ENCODE data around the gene IMMP2L.
"Not testable (repeated sequence)": the region's sequence is repeated elsewhere in the genome, so short reads cannot be mapped to it uniquely, and the experiment has no call there.

Gene IMMP2L

GRCh38 chr7:111362506-111363054 lies 199.7 kb downstream of the IMMP2L start:
- FAIRE-seq = no peak

GRCh38 chr7:111358915-111359314 lies 203.4 kb downstream of the IMMP2L start:
- FAIRE-seq = no peak
- DNase-seq (ENCODE audit: insufficient read length, low spot score) = no peak

More at GRCh38 chr7:111362506-111363054, 199.7 kb downstream of the IMMP2L start:
- DNase-seq (ENCODE audit: insufficient read length, low spot score) = no peak

- no peak for FAIRE-seq
Observed at GRCh38 chr7:111357691-111358090, 204.6 kb downstream of the IMMP2L start.

DNA sequence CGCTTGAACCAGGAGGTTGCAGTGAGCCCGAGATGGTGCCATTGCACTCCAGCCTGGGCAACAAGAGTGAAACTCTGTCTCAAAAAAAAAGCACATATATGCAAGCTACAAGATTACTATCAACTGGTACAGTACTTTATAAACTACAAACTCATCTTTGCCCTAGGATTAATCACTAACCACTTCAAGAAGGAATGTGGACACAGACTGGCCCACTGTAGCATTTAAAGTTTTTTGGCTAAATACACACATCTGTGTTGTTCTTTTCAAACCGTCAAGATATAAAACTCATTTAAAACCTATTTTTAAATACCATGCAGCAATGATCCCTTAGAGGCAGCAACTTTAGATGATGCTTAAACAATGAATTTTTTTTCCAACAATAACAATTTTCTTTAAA lies 205.4 kb downstream of the IMMP2L start:
- DNase-seq (ENCODE audit: insufficient read length, low spot score) (no peak), FAIRE-seq (no peak)

More at GRCh38 chr7:111357691-111358090, 204.6 kb downstream of the IMMP2L start:
- DNase-seq (ENCODE audit: insufficient read length, low spot score) = no peak

- no peak for DNase-seq (ENCODE audit: insufficient read length, low spot score)
- FAIRE-seq = no peak
Observed at GRCh38 chr7:111352319-111352718, 210.0 kb downstream of the IMMP2L start.

DNA sequence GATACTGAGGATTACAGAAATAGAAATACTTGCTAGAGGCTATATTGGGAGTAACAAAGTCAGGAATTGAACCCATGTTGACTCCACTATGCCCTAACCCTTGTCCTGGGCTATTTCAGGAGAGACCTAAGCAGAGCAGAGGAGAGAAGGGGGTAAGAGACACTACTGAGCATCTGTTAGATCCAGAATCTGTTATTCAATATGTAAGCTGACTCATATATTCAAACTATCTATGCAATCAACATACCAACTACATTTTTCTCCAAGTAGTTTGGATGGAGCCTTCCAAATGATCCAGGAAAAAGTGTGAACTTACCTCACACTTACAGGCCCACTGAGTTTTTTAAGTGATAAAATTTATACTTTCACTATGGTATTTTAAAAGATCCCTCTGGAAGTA lies 216.1 kb downstream of the IMMP2L start:
- FAIRE-seq (no peak), DNase-seq (ENCODE audit: insufficient read length, low spot score) (no peak)

GRCh38 chr7:111343017-111343416 lies 219.3 kb downstream of the IMMP2L start:
- FAIRE-seq = no peak
- no peak for DNase-seq (ENCODE audit: insufficient read length, low spot score)

GRCh38 chr7:111339006-111339405 lies 223.3 kb downstream of the IMMP2L start:
- FAIRE-seq (no peak), DNase-seq (ENCODE audit: insufficient read length, low spot score) (no peak)

DNA sequence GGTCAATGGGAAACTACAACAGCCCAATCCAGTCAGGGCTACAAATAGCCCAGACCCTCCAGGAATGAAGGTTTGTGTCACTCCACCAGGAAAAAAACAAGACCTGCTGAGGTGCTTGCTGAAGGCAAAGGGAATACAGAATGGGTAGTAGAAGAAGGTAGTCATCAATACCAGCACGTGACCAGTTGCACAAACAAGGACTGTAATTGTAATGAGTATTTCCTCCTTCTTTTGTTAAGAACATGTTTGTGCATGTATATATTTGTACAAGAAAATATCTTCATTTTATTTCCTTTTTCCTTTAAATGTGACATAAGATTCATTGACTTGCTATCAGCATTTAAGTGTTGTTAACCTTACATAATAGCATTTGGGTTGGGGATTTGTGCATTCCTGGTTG lies 229.3 kb downstream of the IMMP2L start:
- FAIRE-seq (no peak), DNase-seq (ENCODE audit: insufficient read length, low spot score) (no peak)

- DNase-seq (ENCODE audit: insufficient read length, low spot score) (no peak), FAIRE-seq (no peak)
Observed at GRCh38 chr7:111330235-111330523, 232.1 kb downstream of the IMMP2L start.

DNA sequence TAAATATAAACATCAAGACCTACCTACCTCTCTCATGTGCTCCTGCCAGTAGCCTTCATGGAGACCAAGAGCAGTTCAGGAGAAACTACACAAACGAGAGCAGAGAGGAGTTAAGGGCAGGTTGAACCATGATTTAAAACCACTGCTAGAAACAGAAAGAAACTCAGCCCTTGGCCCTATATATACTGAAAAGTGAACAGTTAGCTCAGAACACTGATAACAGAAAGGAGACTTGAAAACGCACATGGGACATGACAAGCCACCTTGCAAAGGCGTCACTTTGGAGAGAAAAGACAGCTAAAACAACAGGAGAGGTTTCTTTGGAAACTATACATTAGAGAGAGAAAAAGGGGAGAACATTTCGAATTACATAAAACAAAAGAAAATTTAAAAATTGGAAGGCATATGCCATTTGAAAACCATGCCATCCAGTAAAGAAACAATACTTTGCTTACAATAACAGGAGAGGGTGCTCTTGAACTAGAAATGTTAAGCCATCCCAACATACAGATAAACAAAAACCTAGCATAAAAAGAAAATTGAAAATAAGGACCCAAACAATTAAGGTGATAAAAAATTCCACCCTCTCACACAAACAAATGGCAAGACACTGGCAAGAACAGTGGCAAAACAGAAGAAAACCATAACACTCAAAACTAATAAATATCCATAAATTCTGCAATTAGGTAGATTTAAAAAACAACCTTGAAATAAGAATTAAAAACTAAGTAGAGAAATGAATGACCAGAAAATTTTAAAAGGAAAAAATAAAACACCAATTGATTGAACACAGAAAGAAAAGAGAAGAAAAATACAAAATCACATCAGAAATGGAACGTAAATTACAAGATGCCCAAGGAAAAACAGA lies 232.7 kb downstream of the IMMP2L start:
- FAIRE-seq = peak; percentile 82
- DNase-seq (ENCODE audit: insufficient read length, low spot score) = no peak

DNA sequence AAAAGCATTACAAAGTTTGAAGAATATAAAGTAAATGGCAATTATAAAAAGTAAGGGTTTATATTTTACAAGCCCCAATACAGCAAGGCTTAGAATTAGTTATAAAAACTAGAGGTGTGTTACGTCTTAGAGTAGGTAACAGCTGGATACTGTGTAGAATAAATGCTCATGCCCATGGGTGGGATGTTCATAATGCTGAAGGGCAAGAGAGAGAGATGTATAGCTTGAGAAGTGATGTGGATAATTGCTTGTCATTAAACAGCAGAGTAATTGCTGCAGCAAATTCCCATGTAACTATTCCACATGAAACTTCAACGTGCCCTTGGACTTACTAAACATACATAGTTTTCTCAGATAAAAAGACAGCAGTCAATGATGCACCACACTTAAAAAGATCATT lies 233.8 kb downstream of the IMMP2L start:
- FAIRE-seq = no peak
- DNase-seq (ENCODE audit: insufficient read length, low spot score) = no peak

GRCh38 chr7:111324776-111325175 lies 237.5 kb downstream of the IMMP2L start:
- DNase-seq (ENCODE audit: insufficient read length, low spot score) (no peak), FAIRE-seq (no peak)

- peak; percentile 51 for FAIRE-seq
- DNase-seq (ENCODE audit: insufficient read length, low spot score) = no peak
Observed at GRCh38 chr7:111324228-111324627, 238.1 kb downstream of the IMMP2L start.

DNA sequence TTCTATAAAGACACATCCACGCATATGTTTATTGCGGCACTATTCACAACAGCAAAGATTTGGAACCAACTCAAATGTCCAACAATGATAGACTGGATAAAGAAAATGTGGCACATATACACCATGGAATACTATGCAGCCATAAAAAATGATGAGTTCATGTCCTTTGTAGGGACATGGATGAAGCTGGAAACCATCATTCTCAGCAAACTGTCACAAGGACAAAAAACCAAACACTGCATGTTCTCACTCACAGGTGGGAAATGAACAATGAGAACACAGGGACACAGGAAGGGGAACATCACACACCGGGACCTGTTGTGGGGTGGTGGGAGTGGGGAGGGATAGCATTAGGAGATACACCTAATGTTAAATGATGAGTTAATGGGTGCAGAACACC lies 238.6 kb downstream of the IMMP2L start:
- DNase-seq (ENCODE audit: insufficient read length, low spot score); FAIRE-seq: not testable (repeated sequence)

DNA sequence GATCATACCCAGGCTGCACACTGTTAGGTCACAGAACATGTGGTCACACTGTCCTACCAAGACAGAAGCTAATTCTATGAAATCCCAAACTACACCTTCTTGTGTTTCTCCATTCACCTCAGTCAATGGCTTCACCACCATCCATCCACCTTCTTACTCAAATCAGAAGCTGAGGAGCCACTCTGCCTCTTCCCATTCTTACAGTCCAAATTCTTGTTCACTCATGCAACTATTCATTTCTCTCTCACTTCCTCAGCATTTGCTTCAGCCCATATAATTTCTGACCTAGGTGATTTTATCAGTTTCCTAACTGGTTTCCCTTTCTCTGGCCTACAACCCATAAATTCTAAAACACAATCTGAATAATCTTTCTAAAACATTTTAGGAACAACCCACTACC lies 242.2 kb downstream of the IMMP2L start:
- FAIRE-seq (no peak), DNase-seq (ENCODE audit: insufficient read length, low spot score) (no peak)

- FAIRE-seq (no peak), DNase-seq (ENCODE audit: insufficient read length, low spot score) (no peak)
Observed at GRCh38 chr7:111312966-111313365, 249.3 kb downstream of the IMMP2L start.

DNA sequence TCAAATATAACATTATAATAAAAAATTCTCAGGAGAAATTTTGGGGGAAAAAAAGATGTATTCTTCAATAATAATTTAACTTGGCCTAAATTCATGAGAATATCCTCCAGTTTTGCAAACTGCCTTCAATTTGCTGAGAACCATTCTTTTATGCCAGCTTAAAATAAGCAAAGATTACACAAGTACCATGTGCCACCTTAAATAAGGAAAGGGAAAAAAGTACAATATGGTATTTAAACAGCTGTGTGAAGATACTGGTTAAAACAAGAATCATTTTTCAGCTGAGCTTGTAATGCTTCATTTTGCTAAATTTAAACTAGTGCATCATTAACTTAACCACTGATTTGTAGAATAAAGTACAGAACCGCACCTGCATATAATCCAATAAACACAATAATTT lies 253.6 kb downstream of the IMMP2L start:
- no peak for DNase-seq (ENCODE audit: insufficient read length, low spot score)
- no peak for FAIRE-seq

DNA sequence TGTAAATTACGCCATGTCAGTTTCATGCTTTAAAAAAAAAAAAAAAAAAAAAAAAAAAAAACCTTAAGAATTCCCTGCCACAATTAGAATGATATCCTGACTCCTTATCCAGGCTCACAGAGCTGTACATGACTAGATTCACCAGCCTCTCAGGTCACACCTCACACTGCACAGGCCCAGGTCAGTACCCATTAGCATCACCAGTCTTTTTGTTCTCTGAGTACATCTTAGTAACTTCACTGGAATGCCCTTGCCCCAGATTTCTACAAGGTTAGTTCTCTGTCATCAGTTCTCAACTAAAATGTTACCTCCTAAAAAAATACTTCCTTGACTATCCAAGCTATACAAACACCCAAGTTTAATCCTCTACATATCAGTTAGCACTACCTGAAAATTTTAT lies 260.4 kb downstream of the IMMP2L start:
- DNase-seq (ENCODE audit: insufficient read length, low spot score) (no peak), FAIRE-seq (no peak)

DNA sequence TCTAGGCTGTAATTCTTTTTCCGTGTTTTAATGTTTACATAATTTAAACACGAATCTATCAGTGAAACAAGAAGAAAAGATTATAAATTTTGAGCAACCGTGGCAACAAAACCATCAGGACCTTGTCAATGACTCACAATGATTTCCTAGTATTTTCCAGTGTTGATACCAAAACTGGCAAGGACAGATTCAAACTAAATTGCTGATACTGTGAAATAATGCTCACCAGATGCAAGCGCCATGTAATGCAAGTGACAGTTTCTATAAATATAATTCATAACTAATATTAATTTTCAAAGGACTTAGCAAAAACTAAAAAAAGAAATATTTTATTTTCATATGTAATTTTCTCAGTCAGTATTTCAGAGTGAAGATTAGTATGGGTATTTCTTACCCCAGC lies 267.8 kb downstream of the IMMP2L start:
- FAIRE-seq = no peak
- DNase-seq (ENCODE audit: insufficient read length, low spot score) = no peak

DNA sequence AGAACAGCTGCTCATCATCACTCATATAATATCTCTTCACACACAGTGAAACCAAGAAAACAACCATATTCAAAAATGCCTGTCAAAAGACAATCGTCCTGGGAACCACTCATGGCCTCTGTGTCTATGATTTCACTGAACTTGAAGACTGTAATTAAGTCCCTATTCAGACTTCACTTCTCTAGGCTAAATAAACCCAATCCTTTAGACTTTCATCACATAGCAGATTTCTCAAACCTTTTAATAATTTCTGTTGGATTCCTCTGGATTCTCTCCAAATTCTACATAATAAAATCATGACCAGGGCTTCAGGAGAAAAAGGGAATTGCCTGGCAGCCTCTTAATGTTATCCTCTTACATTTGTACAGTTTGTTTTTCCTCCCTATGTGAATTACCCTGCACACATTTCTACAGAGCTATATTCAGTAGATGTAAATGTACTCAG lies 270.2 kb downstream of the IMMP2L start:
- no peak for FAIRE-seq
- no peak for DNase-seq (ENCODE audit: insufficient read length, low spot score)

GRCh38 chr7:111290982-111291381 lies 271.3 kb downstream of the IMMP2L start:
- FAIRE-seq (no peak), DNase-seq (ENCODE audit: insufficient read length, low spot score) (no peak)
